Measurements from ENCODE around the gene NARS2.

Gene NARS2

DNA sequence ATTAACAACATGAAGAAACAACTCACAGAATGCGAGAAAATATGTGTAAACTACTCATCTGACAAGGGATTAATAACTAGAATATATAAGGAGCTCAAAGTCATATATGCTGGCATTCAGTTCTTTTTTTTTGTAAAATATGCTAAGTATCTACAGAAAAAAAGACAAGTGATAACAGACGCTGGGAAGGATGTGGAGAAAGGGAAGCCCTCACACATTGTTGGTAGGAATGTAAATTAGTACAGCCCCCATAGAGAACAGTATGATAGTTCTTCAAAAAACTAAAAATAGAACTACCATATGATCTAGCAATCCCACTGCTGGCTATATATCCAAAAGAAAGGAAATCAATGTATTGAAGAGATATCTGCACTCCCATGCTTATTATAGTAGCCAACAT is 170.9 kb downstream of the NARS2 start:
- no peak for DNase-seq

DNA sequence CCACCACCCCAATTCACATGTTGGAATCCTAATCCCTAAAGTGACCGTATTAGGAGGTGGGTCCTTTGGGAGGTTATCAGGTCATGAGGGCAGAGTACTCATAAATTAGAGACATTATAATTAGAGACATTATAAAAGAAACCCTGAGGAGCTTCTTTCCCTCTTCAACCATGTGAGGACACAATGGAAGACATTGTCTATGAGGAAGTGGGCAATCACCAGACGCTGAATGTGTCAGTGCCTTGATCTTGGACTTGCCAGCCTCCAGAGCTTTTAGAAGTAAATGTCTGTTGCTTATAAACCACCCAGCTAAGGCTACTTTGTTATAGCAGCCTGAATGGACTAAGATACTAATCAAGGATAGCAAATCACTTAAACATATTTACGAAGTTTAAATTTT is 171.8 kb downstream of the NARS2 start:
- DNase-seq: no peak

- no peak for DNase-seq
These were observed 174.0 kb downstream of the NARS2 start for GRCh38 chr11:78400702-78401101.

- no peak for DNase-seq
These were observed 174.5 kb downstream of the NARS2 start for GRCh38 chr11:78400116-78400515.

DNA sequence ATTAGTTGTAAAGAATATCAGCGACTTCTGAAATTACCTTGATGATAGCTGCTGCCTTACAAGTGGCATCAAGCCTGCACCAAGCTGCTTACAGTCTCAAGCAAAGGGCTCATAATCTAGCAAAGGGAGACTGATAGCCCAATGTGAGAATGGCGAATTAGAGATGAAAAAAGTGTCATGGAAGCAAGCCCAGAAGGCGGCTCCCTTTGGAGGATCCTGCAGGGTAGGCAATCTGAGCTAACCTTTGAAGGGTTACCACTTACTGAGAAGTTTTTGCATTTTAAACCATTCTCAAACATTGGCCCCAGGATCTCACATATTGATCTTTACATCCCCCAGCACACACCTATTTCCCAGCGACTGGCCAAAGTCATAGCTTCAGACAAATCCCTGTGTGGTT is 175.5 kb downstream of the NARS2 start:
- no peak for DNase-seq

DNA sequence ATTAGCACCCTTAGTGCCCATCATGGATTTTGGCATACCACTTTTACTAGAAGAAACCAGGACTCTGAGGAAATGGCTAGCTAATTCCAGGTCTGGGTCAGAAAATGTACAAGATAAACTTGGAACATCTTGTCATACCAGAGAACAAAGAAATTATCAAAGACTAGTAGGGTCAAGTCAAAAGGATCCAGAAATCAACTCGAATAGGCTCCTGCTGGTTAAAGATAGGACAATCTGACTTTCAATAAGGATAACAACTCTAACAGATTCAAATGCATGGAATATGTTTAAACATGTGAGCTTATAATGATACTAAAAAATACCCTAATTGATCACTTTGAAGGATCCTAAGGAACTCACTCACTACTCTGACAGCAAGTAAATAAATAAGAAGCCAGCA is 175.9 kb downstream of the NARS2 start:
- no peak for DNase-seq

DNA sequence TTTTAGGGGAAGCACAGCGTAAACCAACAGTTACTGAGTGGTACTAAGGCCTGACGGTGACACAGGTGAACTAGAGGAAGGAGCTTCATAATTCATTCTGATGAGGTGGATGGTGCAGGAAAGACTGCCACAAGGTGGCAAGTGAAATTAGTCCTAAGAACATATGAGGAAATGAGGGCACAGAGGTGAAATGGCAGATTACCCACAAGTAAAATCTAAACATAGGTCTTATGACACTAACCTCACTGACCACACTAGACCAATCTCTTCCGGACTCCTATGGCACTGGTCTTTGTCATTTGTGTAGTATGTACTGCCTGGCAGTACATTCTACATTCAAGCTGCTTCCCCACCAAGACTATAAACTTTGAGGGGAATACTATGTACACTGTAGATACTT is 177.3 kb downstream of the NARS2 start:
- no peak for DNase-seq

DNA sequence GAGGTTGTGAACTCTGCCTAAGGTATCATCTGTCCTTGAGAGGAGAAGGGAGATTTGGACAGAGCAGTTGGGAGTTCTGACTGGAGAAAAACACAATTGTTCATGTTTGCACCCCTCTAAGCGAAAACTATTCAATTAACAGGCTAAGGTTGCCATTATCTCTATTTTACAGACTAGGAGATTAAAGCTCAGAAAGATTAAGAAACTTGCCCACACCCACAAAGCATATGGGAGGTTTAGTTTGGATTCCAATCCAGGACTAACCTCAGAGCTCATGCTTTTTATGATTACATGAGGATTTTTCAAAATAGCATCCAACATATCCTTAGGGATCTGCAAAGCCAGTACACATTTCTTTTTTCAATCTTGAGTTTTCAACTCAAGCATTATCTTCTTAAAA is 179.1 kb downstream of the NARS2 start:
- DNase-seq: no peak

DNA sequence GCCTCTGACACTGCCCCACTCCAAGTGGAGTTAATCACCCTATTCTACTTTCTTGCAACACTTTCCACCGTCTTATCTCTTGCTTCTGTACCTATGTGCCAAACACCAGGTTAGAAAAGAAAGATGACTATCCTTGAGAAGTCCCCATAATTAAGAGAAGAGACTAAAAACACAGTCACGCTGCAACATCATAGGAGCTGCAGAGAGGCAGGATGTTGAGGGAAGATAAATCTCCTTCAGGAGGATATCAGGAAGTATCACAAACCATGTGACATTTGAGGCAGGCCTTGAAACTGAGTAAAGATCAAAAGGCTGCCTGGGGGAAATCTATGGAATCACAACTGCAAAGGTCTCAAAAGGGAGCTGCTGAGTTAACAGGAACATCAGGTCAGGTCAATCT is 181.8 kb downstream of the NARS2 start:
- DNase-seq: no peak

- DNase-seq: no peak
These were observed 183.2 kb downstream of the NARS2 start for GRCh38 chr11:78391424-78391823.

- DNase-seq: no peak
These were observed 183.9 kb downstream of the NARS2 start for GRCh38 chr11:78390809-78391208.

DNA sequence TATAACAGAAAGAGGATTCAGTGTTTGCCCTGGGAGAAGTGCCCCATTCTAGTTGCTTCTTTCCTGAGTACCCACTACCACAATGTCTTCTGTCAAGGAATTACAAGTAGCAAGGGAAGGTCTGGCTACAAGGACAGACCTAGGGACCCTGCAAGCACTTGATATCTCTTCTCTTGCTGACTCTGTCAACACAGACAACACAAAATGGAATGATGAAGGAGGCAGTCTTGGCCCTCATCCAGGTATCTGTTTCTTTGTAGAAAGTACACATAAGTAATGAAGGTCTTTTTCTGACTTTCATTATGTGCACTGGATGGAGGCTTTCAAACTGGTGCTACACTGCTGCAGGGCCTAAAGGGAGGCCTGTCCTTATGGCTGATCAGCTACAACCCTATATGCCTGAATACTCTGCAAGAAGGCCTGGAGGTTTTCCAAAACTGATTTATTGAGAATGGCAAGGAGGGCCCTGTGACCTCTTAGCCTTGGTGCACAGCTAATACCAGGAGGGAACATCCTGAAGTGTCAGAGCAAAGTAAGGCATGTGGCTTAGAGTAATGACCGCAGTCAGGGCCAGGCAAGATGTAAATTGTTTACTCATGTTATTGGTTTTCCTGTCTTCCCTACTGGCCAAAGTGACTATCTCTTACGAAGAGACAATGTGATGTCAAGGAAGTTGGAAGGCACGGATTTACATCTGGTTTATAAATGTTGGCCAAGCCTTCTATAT is 188.3 kb downstream of the NARS2 start:
- no peak for DNase-seq

All from stimulated activated CD4-positive, alpha-beta T cell treated with anti-CD3 and anti-CD28 coated beads, Interleukin-4, amount 100 ng/mL, for 24 hours (primary cell).